ENCODE measurements around the gene TNFSF13.
"Not testable (repeated sequence)": the region's sequence is repeated elsewhere in the genome, so short reads cannot be mapped to it uniquely, and the experiment has no call there.

Gene TNFSF13

DNA sequence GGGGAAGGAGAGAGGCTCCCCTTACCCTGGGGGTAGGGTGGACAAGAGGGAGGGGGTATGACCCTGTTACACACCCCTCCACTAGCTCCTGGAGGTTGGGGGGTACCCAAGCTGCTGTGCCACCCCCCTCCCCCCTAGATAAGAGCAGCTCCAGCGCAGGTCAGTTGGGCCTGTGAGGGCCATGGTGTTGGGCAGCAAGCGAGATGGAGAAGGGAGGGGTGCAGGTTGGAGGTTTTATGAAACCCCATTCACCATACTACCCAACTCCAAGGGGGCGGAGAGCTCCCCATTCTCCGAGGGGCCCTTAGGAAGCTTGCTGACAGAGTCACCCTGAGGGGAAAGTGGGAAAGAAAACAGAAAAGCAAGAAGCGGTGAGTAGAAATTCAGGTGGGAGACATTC lies 33.0 kb downstream of the TNFSF13 start:
- no peak for DNase-seq (ENCODE audit: low read depth)

DNA sequence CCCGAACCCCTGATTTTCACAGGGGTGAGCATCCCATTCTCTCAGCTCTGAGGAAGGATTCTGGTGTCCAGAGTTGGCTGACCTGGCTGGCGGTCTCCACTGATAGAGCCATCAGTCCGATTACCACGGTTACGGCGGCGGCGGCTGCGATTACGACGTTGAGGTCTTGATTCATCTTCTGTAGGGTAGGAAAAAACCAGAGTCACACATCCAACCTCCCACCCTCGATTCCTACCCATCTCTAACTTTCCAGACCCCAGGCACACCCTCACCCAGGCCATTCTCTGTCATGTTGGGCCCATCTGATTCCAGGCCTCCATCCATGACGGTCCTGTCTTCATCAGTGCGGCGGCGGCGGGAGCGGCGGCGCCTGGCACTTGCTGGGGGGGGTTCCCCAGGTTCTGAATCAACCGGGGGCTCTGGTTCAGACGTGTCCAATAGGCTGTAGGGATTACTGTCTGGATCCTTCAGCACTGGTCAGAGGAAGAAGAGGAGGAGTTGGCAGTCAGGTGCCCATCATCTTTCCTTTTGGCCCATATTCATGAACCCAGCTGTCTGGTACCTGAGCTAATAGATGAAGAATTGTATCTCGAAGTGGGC lies 34.0 kb downstream of the TNFSF13 start:
- no peak for DNase-seq (ENCODE audit: low read depth)

DNA sequence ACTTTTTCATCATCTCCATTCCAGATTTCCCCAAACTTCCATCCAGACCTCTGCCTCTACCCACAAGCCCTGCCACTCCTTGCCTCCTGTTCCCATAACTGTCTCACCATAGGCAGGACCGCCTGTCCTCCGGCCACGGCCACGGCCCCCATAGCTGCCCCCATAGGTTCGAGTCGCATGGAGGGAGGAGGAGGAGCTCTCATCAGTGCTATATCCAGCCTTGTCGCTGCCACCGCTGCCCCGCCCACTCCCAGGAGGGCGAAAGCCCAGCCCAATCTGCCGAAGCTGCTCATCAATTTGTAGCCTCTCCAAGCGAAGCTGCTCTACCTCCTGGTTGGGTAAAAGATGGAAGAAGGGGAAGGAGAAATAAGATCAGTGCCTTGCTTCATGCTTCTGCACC lies 34.7 kb downstream of the TNFSF13 start:
- DNase-seq (ENCODE audit: low read depth): no peak

DNA sequence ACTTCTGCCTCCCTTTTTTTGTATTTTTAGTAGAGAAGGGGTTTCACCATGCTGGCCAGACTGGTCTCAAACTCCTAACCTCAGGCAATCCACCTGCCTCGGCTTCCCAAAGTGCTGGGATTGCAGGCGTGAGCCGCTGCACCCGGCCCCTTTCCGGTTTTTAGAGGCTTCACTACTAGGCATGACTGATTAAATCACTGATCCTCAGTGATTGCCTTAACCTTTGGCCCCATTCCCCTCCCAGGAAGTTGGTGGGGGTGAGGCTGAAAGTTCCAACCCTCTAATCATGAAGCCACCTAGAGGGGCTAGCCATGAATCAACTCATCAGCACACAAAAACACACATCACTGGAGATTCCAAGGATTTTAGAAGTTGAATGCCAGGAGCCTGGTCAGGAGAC lies 39.0 kb downstream of the TNFSF13 start:
- not testable (repeated sequence) for DNase-seq (ENCODE audit: low read depth)

DNA sequence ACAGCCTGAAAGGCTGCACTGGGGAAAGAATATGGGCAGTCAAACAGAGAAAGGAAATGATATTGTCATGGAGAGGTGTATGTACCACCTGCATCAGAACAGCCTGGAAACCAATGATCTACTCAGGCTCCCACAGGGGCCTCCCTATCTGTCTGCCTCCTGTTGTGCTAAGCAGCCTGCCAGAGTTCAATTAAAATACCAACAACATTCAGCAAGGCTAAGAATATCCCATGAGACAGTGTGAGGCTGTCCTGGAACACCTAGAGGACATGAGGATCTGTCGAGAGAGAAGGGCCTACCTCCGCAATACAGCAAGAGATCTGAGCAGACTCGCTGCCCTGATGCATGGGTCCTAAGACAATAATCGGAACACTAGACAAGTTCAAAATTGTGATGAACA lies 47.7 kb downstream of the TNFSF13 start:
- DNase-seq (ENCODE audit: low read depth): no peak

DNA sequence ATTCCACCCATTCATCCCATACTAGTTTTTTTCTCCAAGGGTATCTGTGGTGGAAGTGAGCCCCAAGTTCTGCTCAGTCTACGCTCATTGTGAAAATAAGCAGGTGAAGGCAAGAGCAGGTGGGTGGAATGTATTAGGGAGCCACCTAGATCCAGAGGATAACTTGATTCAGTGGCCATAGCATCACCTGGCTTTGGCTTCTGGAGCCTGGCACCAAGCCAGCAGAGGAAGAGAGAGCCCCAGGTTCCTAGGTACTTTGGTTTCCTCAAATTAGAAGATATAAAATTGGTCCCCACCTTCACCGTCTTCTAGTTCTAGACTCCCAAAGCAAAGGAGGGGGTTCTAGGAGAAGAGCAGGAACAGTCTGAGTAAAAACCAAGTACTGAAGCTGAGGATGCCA lies 52.1 kb downstream of the TNFSF13 start:
- DNase-seq (ENCODE audit: low read depth): no peak

Data from stimulated activated CD8-positive, alpha-beta memory T cell treated with anti-CD3 and anti-CD28 coated beads, Interleukin-12 subunit alpha, Interleukin-12 subunit beta, amount 100 ng/mL, for 4 hours (primary cell).